ENCODE results near the gene C16orf90. TPM values are rescaled to one million over a fixed set of nuclear protein-coding genes. Genes with fewer than 3 reads are reported as not detected.

Gene C16orf90
- total RNA-seq, 2 experiments from 2014 or later: not detected

Other genes with a start within 250 kb of the C16orf90 start
- under 1 TPM in 1 of 2 experiments, not detected in 1; 0.19 TPM for gene MEFV, start 238.9 kb downstream of the C16orf90 start, total RNA-seq
- gene ZNF263, start 212.0 kb downstream of the C16orf90 start, total RNA-seq: 10 to 100 TPM; 26.2 to 27.0 TPM
- 1 to 10 TPM; 4.5 to 4.6 TPM for gene TIGD7, start 190.1 kb downstream of the C16orf90 start, total RNA-seq
- 10 to 100 TPM; 36.3 to 37.3 TPM for gene ZNF75A, start 190.0 kb downstream of the C16orf90 start, total RNA-seq
- gene OR2C1, start 139.6 kb downstream of the C16orf90 start, total RNA-seq: not detected
- gene ZSCAN32, start 94.5 kb downstream of the C16orf90 start, total RNA-seq: 10 to 100 TPM; 11.8 to 13.1 TPM
- 10 to 100 TPM; 10.1 to 10.8 TPM for gene ZNF174, start 94.3 kb downstream of the C16orf90 start, total RNA-seq
- gene ZNF597, start 52.0 kb downstream of the C16orf90 start, total RNA-seq: 1 to 10 TPM; 1.9 to 2.2 TPM
- gene NAA60, start 51.8 kb downstream of the C16orf90 start, total RNA-seq: 10 to 100 TPM; 34.4 to 36.5 TPM
- gene CLUAP1, start 5.5 kb upstream of the C16orf90 start, total RNA-seq: 10 to 100 TPM; 13.8 to 15.4 TPM
- 10 to 100 TPM; 12.6 TPM for gene NLRC3, start 81.9 kb upstream of the C16orf90 start, total RNA-seq
- 10 to 100 TPM; 11.5 to 12.5 TPM for gene SLX4, start 116.1 kb upstream of the C16orf90 start, total RNA-seq
- 10 to 100 TPM in 1 of 2 experiments, 1 to 10 TPM in 1; 9.0 to 10.9 TPM for gene DNASE1, start 159.2 kb upstream of the C16orf90 start, total RNA-seq
- 100 to 1,000 TPM; 331 to 335 TPM for gene TRAP1, start 222.0 kb upstream of the C16orf90 start, total RNA-seq